ENCODE measurements around the gene CEP128.

The CEP128 gene

GRCh38 chr14:80981673-80982072, 40.1 kb upstream of the CEP128 start:
- H3K27me3 ChIP-seq (replicated peaks): no peaks in the 10 kb centered on the region

DNA sequence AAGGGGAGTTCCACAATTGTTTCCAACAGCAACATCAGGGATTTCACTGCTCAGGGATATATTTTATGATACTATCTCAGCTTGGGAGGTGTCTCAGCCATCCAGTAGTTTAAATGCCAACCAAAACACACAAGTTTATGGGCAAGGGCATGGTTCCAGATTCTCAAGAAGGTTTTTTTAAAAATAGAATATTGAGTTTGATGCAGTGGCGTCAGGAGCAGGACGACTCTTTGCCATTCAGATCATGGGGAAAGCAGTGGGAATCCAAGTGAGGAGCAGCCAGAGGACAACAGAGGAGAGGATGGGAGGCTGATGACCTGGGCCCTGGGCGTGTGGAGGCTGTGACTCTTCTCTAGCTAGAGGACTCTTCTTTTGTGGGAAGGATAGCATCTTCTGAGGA, 39.6 kb upstream of the CEP128 start:
- H3K4me3 ChIP-seq (ENCODE audit: low read depth, low read length): no peak overlapping the region
- in situ Hi-C loops (cut with HindIII; ENCODE audit: low pct_ligation_motif_present, low sequenced_read_pairs): no loop called here
- H3K27ac ChIP-seq: no peak overlapping the region
- DNase-seq: no peak
- H3K27me3 ChIP-seq (replicated peaks): no peaks in the 10 kb centered on the region
- no peaks in the 10 kb centered on the region for H3K36me3 ChIP-seq (replicated peaks)
- TF ChIP-seq, protein P1, sequence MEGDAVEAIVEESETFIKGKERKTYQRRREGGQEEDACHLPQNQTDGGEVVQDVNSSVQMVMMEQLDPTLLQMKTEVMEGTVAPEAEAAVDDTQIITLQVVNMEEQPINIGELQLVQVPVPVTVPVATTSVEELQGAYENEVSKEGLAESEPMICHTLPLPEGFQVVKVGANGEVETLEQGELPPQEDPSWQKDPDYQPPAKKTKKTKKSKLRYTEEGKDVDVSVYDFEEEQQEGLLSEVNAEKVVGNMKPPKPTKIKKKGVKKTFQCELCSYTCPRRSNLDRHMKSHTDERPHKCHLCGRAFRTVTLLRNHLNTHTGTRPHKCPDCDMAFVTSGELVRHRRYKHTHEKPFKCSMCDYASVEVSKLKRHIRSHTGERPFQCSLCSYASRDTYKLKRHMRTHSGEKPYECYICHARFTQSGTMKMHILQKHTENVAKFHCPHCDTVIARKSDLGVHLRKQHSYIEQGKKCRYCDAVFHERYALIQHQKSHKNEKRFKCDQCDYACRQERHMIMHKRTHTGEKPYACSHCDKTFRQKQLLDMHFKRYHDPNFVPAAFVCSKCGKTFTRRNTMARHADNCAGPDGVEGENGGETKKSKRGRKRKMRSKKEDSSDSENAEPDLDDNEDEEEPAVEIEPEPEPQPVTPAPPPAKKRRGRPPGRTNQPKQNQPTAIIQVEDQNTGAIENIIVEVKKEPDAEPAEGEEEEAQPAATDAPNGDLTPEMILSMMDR (IDR thresholded peaks at IDR 0.05; ENCODE audit: low read depth, low read length, missing control alignments): no peak

More at GRCh38 chr14:80981673-80982072, 40.1 kb upstream of the CEP128 start:
- TF ChIP-seq, protein P1 (IDR thresholded peaks at IDR 0.05; ENCODE audit: low read depth, low read length, missing control alignments): no peak
- Histone ChIP-seq H3K36me3 (replicated peaks) (no peaks in the 10 kb centered on the region), H3K4me3 (ENCODE audit: low read depth, low read length) (no peak overlapping the region), H3K27ac (no peak overlapping the region)
- DNase-seq: no peak
- in situ Hi-C loops (cut with HindIII; ENCODE audit: low pct_ligation_motif_present, low sequenced_read_pairs): no loop called here

- no peak for DNase-seq
- Histone ChIP-seq H3K36me3 (replicated peaks) (no peaks in the 10 kb centered on the region), H3K27ac (no peak overlapping the region), H3K4me3 (ENCODE audit: low read depth, low read length) (no peak overlapping the region), H3K27me3 (replicated peaks) (no peaks in the 10 kb centered on the region)
- TF ChIP-seq, protein P1 (IDR thresholded peaks at IDR 0.05; ENCODE audit: low read depth, low read length, missing control alignments): no peak
- in situ Hi-C loops (cut with HindIII; ENCODE audit: low pct_ligation_motif_present, low sequenced_read_pairs): no loop called here
Measured at GRCh38 chr14:80979951-80980350, 38.4 kb upstream of the CEP128 start.

DNA sequence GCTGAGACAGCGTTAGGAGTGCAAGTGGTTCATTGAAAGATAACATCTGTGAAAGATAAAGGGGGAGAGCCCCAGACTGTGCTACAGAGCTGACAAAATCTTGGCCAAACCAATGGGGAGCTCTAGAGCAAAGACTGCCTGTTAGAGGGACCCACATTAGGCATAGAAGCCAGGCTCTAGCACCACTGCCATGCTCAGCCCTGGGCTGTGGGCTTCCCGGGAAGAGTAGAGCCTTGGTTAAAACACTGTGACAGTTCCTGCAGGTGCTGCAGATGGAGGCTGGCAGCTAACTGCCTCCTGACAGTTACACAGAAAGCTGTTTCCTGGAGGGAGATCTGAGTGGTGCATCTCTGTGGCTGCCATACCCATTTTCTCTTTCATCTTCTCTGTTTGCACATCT, 36.9 kb upstream of the CEP128 start:
- TF ChIP-seq, protein P1 (IDR thresholded peaks at IDR 0.05; ENCODE audit: low read depth, low read length, missing control alignments): no peak
- no peak for DNase-seq
- in situ Hi-C loops (cut with HindIII; ENCODE audit: low pct_ligation_motif_present, low sequenced_read_pairs): no loop called here
- H3K27me3 ChIP-seq (replicated peaks): no peaks in the 10 kb centered on the region
- H3K36me3 ChIP-seq (replicated peaks): no peaks in the 10 kb centered on the region
- H3K27ac ChIP-seq: no peak overlapping the region
- no peak overlapping the region for H3K4me3 ChIP-seq (ENCODE audit: low read depth, low read length)

GRCh38 chr14:80977221-80977620, 35.7 kb upstream of the CEP128 start:
- in situ Hi-C loops (cut with HindIII; ENCODE audit: low pct_ligation_motif_present, low sequenced_read_pairs): no loop called here
- Histone ChIP-seq H3K27ac (no peak overlapping the region), H3K36me3 (replicated peaks) (no peaks in the 10 kb centered on the region), H3K4me3 (ENCODE audit: low read depth, low read length) (no peak overlapping the region), H3K27me3 (replicated peaks) (no peaks in the 10 kb centered on the region)
- TF ChIP-seq, protein P1 (IDR thresholded peaks at IDR 0.05; ENCODE audit: low read depth, low read length, missing control alignments): no peak
- no peak for DNase-seq

DNA sequence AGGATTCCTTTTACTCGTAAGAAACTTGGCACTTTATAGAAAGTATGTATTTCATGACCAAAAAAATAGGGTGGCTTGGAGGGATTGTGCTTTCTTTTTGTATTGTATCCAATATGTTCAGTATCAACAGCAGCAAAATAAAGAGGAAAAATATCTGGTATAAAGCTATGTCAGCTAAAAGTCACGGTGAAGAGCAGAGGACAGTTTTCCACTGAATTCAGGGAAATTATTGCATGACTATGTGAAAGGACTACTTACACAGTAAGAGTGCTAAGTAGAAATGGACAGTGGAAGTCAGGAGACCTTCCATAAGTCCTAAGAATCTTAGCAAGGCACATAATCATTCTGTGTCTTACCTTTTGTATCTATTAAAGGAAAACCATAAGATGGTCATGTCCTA, 33.1 kb upstream of the CEP128 start:
- H3K27ac ChIP-seq: no peak overlapping the region
- no peak for DNase-seq
- in situ Hi-C loops (cut with HindIII; ENCODE audit: low pct_ligation_motif_present, low sequenced_read_pairs): no loop called here
- no peaks in the 10 kb centered on the region for H3K27me3 ChIP-seq (replicated peaks)
- TF ChIP-seq, protein P1 (IDR thresholded peaks at IDR 0.05; ENCODE audit: low read depth, low read length, missing control alignments): no peak
- no peak overlapping the region for H3K4me3 ChIP-seq (ENCODE audit: low read depth, low read length)
- H3K36me3 ChIP-seq (replicated peaks): no peaks in the 10 kb centered on the region

Measured in brain microvascular endothelial cell (primary cell).